Measurements from ENCODE around the gene C6orf47. TPM values are rescaled to one million over a fixed set of nuclear protein-coding genes. Genes with fewer than 3 reads are reported as not detected.

Gene C6orf47
- total RNA-seq, 1 experiment from 2014 or later, result 22.4 TPM

- ATAC-seq (peak; percentile 57), DNase-seq (ENCODE audit: low read depth, low spot score) (peak; percentile 87)
- Histone ChIP-seq H3K4me1 (ENCODE audit: control insufficient read depth, insufficient read depth, low read length) (peaks cover 14% of the 10 kb centered on the region), H3K27me3 (ENCODE audit: control insufficient read depth, insufficient read depth, low read length) (no peaks in the 10 kb centered on the region), H3K27ac (ENCODE audit: low read length) (peak within 1 kb of the TSS; percentile 94), H3K4me3 (ENCODE audit: low read depth in 2 of 2, low read length in 2 of 2) (peak within 1 kb of the TSS; percentile 76 to 94), H3K9me3 (ENCODE audit: control insufficient read depth, insufficient read depth, low read depth, low read length) (no peaks in the 10 kb centered on the region), H3K36me3 (ENCODE audit: control insufficient read depth, insufficient read depth, low read length) (peaks cover 33% of the 10 kb centered on the region)
- intact Hi-C loops (cut with micrococcal nuclease; ENCODE audit: unreplicated experiment) (no loop called here), in situ Hi-C loops (cut with HindIII; ENCODE audit: low pct_unique_long_range_greater_than_20kb, low sequenced_read_pairs) (no loop called here)
- BruUV-seq (replicated peaks), result no TSS peak
- TF ChIP-seq POLR2AphosphoS5 (IDR thresholded peaks at IDR 0.05; ENCODE audit: low read depth, low read length), result peak; percentile 30; the same call in 1 of the 2 replicates
- TF ChIP-seq TCF7L2 (IDR thresholded peaks at IDR 0.05; ENCODE audit: low read depth, low read length), result peak; percentile 49; the same call in 1 of the 2 replicates
- no peak for TF ChIP-seq REST (IDR thresholded peaks at IDR 0.05; ENCODE audit: insufficient read depth in 1 of 2, low read depth in 2 of 2, low read length in 1 of 2)
- CTCF ChIA-PET, result no interaction called here
- POLR2A ChIA-PET, result interaction anchor here (0.6 kb wide), 2 partner anchors 40 to 166 kb away, joined by 4 to 15 read pairs; no protein-coding TSS in a partner anchor
Measured at GRCh38 chr6:31664790-31665500, 4.4 kb upstream of the C6orf47 start, which contains the start of gene GPANK1. GPANK1 (minus strand) TSS chr6:31664997; CDS start chr6:31664478, 519 bp downstream.

- H3K9me3 ChIP-seq (ENCODE audit: control insufficient read depth, insufficient read depth, low read depth, low read length), result no peaks in the 10 kb centered on the region
- ATAC-seq (no peak), DNase-seq (ENCODE audit: low read depth, low spot score) (no peak)
- peaks cover 17% of the 10 kb centered on the region for H3K4me1 ChIP-seq (ENCODE audit: control insufficient read depth, insufficient read depth, low read length)
- H3K27ac ChIP-seq (ENCODE audit: low read length), result peak overlapping the region; percentile 94
- TF ChIP-seq TCF7L2 (IDR thresholded peaks at IDR 0.05; ENCODE audit: low read depth, low read length), result no peak
- no peaks in the 10 kb centered on the region for H3K27me3 ChIP-seq (ENCODE audit: control insufficient read depth, insufficient read depth, low read length)
- ChIA-PET POLR2A (interaction anchor here (0.6 kb wide), 1 partner anchor 166 kb away, joined by 15 read pairs; no protein-coding TSS in a partner anchor), CTCF (no interaction called here)
- intact Hi-C loops (cut with micrococcal nuclease; ENCODE audit: unreplicated experiment), result no loop called here
- BruUV-seq (replicated peaks), result TSS peak; percentile 81
- peak overlapping the region; percentile 76 to 94 for H3K4me3 ChIP-seq (ENCODE audit: low read depth in 2 of 2, low read length in 2 of 2)
- in situ Hi-C loops (cut with HindIII; ENCODE audit: low pct_unique_long_range_greater_than_20kb, low sequenced_read_pairs), result no loop called here
- peaks cover 25% of the 10 kb centered on the region for H3K36me3 ChIP-seq (ENCODE audit: control insufficient read depth, insufficient read depth, low read length)
Measured at GRCh38 chr6:31663961-31664789, 3.6 kb upstream of the C6orf47 start.

- H3K4me1 ChIP-seq (ENCODE audit: control insufficient read depth, insufficient read depth, low read length), result peaks cover 25% of the 10 kb centered on the region
- no peaks in the 10 kb centered on the region for H3K27me3 ChIP-seq (ENCODE audit: control insufficient read depth, insufficient read depth, low read length)
- no peak for ATAC-seq
- CTCF ChIA-PET, result no interaction called here
- DNase-seq (ENCODE audit: low read depth, low spot score), result no peak
- POLR2A ChIA-PET, result interaction anchor here (1.1 kb wide), 1 partner anchor 10 kb away, joined by 5 read pairs; the partner anchor contains the start of gene BAG6
- H3K36me3 ChIP-seq (ENCODE audit: control insufficient read depth, insufficient read depth, low read length), result peaks cover 19% of the 10 kb centered on the region; the same call in 1 of the 2 replicates
- H3K27ac ChIP-seq (ENCODE audit: low read length), result peak overlapping the region; percentile 94
- H3K4me3 ChIP-seq (ENCODE audit: low read depth in 2 of 2, low read length in 2 of 2), result peak overlapping the region; percentile 76 to 94
- H3K9me3 ChIP-seq (ENCODE audit: control insufficient read depth, insufficient read depth, low read depth, low read length), result no peaks in the 10 kb centered on the region
- no peak for TF ChIP-seq SIN3A (IDR thresholded peaks at IDR 0.05; ENCODE audit: borderline replicate concordance, insufficient read depth, low read depth, low read length)
- TF ChIP-seq TCF7L2 (IDR thresholded peaks at IDR 0.05; ENCODE audit: low read depth, low read length), result no peak
- TF ChIP-seq POLR2AphosphoS5 (IDR thresholded peaks at IDR 0.05; ENCODE audit: low read depth, low read length), result no peak
- no peak for TF ChIP-seq REST (IDR thresholded peaks at IDR 0.05; ENCODE audit: insufficient read depth in 1 of 2, low read depth in 2 of 2, low read length in 1 of 2)
- TF ChIP-seq CTCF (IDR thresholded peaks at IDR 0.05), result no peak
- in situ Hi-C loops (cut with HindIII; ENCODE audit: low pct_unique_long_range_greater_than_20kb, low sequenced_read_pairs), result no loop called here
- BruUV-seq (replicated peaks), result no TSS peak
- intact Hi-C loops (cut with micrococcal nuclease; ENCODE audit: unreplicated experiment), result no loop called here
Measured at GRCh38 chr6:31663126-31663960, 2.8 kb upstream of the C6orf47 start.

Data from Panc1 (cell line).